WI38 (cell line): Measurements from ENCODE around the gene SLC7A8.

Experiments
- H3K4me3 ChIP-seq: 2 replicates; pipeline ENCODE4 v1.5.1; 2011; ENCODE audit warnings: low read depth, mild to moderate bottlenecking, control low read depth, low read length
- TF ChIP-seq, protein P1 (sequence below): IDR thresholded peaks from 2 replicates; pipeline ENCODE4 v1.5.1; 2012; ENCODE audit warnings: low read depth, mild to moderate bottlenecking, control low read depth, low read length

The SLC7A8 gene

DNA sequence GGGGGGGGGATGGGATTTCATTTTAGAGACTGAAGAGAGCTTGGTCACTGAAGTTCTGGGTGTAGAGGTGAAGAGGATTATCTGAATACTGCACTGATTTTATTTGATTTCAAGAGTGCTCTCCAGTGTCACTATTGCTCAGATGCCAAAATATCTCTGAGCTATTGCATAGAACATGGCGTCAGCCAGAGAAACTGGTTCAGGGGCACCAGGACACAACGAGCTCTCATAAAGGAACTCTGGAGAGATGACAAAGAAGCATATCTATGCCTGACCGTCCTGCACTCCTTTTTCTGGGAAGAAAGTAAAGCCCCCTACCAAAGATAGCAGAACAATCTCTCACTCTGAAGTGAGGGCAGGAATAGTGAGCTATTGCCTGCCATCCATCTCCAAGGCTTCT lies 2.0 kb downstream of the SLC7A8 start:
- H3K4me3 ChIP-seq, result no peak overlapping the region
- TF ChIP-seq, protein P1, sequence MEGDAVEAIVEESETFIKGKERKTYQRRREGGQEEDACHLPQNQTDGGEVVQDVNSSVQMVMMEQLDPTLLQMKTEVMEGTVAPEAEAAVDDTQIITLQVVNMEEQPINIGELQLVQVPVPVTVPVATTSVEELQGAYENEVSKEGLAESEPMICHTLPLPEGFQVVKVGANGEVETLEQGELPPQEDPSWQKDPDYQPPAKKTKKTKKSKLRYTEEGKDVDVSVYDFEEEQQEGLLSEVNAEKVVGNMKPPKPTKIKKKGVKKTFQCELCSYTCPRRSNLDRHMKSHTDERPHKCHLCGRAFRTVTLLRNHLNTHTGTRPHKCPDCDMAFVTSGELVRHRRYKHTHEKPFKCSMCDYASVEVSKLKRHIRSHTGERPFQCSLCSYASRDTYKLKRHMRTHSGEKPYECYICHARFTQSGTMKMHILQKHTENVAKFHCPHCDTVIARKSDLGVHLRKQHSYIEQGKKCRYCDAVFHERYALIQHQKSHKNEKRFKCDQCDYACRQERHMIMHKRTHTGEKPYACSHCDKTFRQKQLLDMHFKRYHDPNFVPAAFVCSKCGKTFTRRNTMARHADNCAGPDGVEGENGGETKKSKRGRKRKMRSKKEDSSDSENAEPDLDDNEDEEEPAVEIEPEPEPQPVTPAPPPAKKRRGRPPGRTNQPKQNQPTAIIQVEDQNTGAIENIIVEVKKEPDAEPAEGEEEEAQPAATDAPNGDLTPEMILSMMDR, result no peak

DNA sequence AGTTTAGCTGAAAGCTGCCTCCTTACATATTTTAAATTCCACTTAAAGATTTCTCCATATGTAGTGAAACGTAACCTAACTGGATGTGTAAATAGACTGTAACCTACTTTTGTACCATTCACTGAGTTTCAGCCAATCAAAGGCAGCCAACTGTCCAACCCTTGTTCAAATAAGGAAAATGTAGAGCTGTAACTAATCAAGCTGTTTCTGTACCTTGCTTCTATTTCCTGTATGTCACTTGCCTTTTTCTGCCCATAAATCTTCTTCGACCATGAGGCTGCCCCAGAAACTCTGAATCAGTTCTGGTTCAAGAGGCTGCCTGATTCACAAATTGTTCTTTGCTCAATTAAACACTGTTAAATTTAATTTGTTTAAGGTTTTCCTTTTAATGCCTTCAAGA lies 6.3 kb downstream of the SLC7A8 start:
- H3K4me3 ChIP-seq, result no peak overlapping the region
- TF ChIP-seq, protein P1, result no peak

DNA sequence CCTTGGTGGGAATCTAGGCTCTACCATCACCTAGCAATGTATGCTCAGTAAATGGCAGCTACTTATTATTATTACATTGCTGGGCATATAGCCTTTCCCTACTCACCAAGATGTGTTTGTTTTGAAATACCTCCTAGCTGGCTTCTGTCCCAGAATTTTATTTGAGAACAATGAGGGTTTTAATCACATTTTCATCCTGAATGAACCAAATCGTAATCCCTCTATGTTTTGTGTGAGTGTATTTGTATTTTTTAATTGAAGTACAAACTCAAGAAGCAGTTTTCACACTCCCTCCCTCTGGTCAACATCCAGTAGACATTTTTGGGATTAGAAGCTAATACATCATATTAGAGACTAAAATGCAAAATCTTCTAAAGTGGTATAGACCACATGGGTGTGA lies 7.6 kb downstream of the SLC7A8 start:
- TF ChIP-seq, protein P1, result no peak
- no peak overlapping the region for H3K4me3 ChIP-seq

DNA sequence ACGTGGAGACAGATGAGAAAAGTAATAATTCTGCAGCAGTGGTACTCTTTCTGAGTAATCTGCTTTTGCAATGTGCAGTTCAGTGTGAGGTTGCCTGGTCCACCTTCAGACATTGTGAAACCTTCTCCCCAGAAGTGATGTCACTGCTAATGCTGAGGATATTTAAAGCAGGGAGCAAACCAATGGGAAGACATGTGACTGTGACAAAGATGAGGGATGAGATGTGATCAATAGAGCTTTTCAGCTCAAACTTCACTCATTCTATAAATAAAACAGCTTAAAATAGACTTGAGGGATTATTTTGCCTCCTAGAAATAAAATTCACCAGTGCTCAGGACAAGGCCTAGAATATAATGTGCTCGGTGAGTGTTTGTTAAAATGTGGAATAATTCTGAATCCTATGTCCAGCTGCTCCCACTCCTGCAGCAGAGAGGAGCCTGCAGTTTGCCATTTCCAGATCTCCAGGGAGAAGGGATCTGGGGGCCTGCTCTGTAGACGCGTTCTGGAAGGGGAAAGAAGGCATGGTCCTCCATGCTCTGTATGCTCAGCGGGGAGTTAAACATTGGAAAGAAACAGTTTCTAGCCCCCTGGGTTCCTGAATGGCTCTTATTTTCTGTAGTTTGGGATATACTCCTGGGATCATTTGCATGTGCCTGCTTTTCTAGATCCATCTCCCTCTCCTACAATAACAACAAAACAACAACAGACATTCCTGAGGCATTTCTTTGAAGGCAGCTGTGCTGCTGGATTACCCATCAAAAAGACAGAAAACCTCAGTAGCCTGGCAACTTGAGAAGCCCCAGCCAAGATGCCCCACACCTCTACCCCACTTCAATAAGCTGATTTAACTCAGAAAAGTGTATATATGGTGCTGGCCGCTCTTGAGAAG lies 8.9 kb downstream of the SLC7A8 start:
- TF ChIP-seq, protein P1, result no peak
- H3K4me3 ChIP-seq, result no peak overlapping the region

DNA sequence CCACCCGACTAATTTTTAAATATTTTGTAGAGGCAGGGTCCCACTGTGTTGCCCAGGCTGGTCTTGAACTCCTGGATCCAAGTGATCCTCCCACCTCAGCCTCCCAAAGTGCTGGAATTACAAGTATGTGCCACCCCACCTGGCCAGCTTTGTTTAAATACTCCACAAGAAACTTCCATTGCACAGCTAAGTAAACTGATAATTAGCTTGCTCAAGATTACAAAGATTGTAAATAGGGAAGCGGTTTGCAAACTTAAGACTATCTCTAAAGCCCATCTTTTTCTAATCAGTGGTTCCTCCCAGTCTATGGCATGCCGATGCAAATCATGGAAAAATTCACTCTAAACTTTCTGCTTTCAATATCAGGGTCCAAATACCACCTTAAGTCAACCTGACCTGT lies 9.7 kb downstream of the SLC7A8 start:
- H3K4me3 ChIP-seq, result no peak overlapping the region
- TF ChIP-seq, protein P1, result no peak

DNA sequence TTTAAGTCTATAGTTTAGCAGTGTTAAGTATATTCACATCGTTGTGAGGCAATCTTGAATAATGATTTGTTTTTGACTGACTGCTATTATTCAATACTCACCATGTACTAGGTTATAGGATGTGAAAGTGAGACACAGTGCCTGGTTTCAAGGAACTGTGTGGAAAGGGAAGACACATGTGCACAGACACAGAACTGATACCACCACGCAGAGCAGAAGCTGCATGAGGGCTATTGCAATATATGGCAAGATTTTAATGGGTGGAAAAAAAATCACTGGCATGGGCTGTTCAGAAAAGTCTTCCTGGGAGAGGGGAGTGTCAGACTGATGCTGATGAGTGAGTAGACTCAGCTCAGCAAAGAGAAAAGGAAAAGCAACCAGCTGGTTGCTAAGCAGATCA lies 10.4 kb downstream of the SLC7A8 start:
- TF ChIP-seq, protein P1, result no peak
- no peak overlapping the region for H3K4me3 ChIP-seq

DNA sequence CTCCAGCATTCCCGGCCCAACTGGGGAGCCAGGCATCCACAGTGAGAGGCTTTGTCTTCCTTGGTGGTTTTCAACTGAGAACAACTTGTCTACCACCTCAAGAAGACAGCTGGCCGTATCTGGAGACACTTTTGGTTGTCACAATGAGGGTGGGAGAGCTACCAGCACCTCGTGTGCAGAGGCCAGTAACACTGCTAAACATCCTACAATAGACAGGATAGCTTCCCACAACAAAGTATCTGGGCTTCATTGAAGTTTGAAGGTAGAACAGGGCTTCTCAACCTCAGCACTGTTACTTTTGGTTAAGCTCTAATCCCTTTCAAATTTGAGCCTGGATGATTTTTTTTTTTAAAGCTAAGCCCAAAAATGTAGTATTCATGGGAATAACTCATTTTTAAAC lies 10.9 kb downstream of the SLC7A8 start:
- TF ChIP-seq, protein P1, result no peak
- no peak overlapping the region for H3K4me3 ChIP-seq
